Retina (tissue), 1 donor: ENCODE measurements around the gene KLHL41.
"Not testable (repeated sequence)": the region's sequence is repeated elsewhere in the genome, so short reads cannot be mapped to it uniquely, and the experiment has no call there.

Experiments
- DNase-seq: peaks from one replicate; pipeline ENCODE4 v3.0.0-alpha.2; 2016

KLHL41 gene

GRCh38 chr2:169573160-169573973 lies 63.9 kb downstream of the KLHL41 start, which contains the start of gene FASTKD1:
Gene FASTKD1, minus strand, starts transcription at chr2:169573865. Its CDS starts 1,836 bp downstream, at chr2:169572029.
- peak; percentile 90 for DNase-seq

DNA sequence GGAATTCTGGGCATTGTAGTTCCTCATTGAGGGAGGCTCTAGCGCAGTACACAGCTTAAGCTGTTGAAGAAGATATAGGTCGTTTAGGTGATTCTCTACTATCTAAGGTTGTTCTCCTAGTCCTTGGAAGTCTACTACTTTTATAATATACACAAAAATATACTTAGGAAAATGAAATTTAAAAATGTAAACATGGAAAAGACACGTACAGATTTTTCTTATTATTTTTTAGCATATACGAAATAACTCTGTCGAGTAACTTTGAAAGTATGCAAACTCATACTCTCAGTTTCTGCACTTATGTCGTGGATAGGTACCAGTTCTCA lies 64.4 kb downstream of the KLHL41 start:
- no peak for DNase-seq

- not testable (repeated sequence) for DNase-seq
These were observed 65.0 kb downstream of the KLHL41 start for GRCh38 chr2:169574539-169574938.

- not testable (repeated sequence) for DNase-seq
These were observed 65.8 kb downstream of the KLHL41 start for GRCh38 chr2:169575264-169575663.
